Measurements from ENCODE around the gene FAM83G. TPM values are rescaled to one million over a fixed set of nuclear protein-coding genes. Genes with fewer than 3 reads are reported as not detected.
"Not testable (repeated sequence)": the region's sequence is repeated elsewhere in the genome, so short reads cannot be mapped to it uniquely, and the experiment has no call there.

Gene FAM83G
- total and polyA plus RNA-seq, 2 donors (not counting 1 experiment from before 2014, with no cell fraction given): 2.4 to 6.3 TPM

DNA sequence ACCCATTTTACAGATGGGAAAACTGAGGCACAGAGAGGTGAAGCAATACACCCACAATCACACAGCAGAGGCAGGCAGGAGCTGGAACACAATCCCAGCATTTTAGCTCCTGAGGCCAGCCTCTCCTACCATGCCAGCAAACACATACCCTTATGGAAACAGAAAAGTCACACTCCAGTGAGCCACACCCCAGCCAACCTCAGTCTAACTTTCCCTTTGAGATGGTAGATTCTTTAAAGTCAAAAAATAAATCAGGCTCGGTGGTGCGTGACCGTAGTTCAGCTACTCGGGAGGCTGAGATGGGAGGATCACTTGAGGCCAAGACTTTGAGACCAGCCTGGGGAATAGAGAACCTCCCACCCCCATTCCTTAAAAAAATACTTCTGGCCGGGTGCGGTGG, 31.6 kb upstream of the FAM83G start:
- H3K36me3 ChIP-seq (ENCODE audit: control insufficient read depth, insufficient read depth, low read length); H3K4me2 ChIP-seq (ENCODE audit: extremely low read depth, insufficient read depth, low read length); H3K27ac ChIP-seq (ENCODE audit: insufficient read depth, low read length); H3K27me3 ChIP-seq (ENCODE audit: control insufficient read depth, insufficient read depth, low read length); H2AFZ ChIP-seq (ENCODE audit: low read length); H3K9me3 ChIP-seq (ENCODE audit: control insufficient read depth, insufficient read depth, low read depth, low read length); H3K4me3 ChIP-seq (replicated peaks in 1 of 4; ENCODE audit: control extremely low read depth in 1 of 4, insufficient read depth in 1 of 4, low read depth in 3 of 4, low read length in 4 of 4); H3K9ac ChIP-seq (ENCODE audit: insufficient read depth, low read length); DNase-seq (ENCODE audit: low read depth in 2 of 2); H3K79me2 ChIP-seq (ENCODE audit: control insufficient read depth, insufficient read depth, low read length); H3K4me1 ChIP-seq (ENCODE audit: control insufficient read depth, extremely low read depth, insufficient read depth, low read length); H4K20me1 ChIP-seq (ENCODE audit: control insufficient read depth, extremely low read depth, insufficient read depth, low read length): not testable (repeated sequence)

DNA sequence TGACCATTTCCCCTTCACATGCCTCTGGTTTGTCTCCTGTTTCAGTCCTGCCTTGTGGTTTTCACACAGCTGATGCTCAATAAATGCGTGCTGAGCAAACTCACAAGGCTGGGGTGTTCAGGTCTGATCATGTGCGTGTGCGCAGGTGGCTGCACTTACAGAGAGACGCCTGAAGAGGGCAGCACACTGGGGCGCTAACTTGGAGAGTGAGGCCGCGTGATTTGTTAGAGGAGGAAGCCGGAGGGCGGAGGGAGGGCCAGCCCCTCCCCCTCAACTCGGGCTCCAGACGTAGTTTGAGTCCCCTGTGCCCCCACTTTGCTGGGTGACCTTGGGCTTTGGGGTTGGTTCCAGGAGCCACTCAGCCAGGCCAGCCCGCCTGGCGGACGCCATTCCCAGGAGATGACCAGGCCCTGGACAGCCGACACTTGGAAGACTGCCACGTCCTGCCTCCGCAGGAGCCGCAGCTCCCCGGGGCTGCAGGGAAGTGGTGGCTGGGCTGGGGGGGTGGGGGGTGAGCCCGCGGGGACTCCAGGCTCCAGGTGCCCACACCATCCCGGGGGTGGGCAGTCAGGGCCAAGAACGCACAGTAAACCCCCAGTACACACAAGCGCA, 27.9 kb upstream of the FAM83G start:
- DNase-seq (ENCODE audit: low read depth in 2 of 2); H3K27me3 ChIP-seq (ENCODE audit: control insufficient read depth, insufficient read depth, low read length); H3K4me2 ChIP-seq (ENCODE audit: extremely low read depth, insufficient read depth, low read length); H3K9ac ChIP-seq (ENCODE audit: insufficient read depth, low read length); H3K4me1 ChIP-seq (ENCODE audit: control insufficient read depth, extremely low read depth, insufficient read depth, low read length); H4K20me1 ChIP-seq (ENCODE audit: control insufficient read depth, extremely low read depth, insufficient read depth, low read length); H3K36me3 ChIP-seq (ENCODE audit: control insufficient read depth, insufficient read depth, low read length); H3K79me2 ChIP-seq (ENCODE audit: control insufficient read depth, insufficient read depth, low read length); H3K4me3 ChIP-seq (replicated peaks in 1 of 4; ENCODE audit: control extremely low read depth in 1 of 4, insufficient read depth in 1 of 4, low read depth in 3 of 4, low read length in 4 of 4); H2AFZ ChIP-seq (ENCODE audit: low read length); H3K9me3 ChIP-seq (ENCODE audit: control insufficient read depth, insufficient read depth, low read depth, low read length); H3K27ac ChIP-seq (ENCODE audit: insufficient read depth, low read length): not testable (repeated sequence)

DNA sequence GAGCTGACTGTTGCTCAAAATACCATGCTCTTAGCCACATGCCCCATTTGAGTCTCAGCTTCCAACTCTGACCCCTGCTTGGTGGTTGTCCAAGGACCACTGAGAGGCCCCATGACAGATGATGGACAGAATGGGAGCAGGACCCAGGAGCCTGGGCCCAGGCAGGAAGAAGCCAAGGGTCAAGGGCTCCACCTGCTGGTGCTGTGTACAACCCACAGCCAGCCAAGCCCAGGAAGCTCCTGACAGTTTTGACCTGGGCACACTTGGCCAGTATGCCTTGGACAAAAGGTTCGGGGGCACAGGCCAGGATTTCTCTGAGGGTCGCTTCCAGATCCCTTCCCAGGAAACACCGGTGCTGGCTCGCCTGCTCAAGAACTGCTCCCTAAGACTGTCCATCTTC, 27.2 kb upstream of the FAM83G start:
- not testable (repeated sequence) for H3K27me3 ChIP-seq (ENCODE audit: control insufficient read depth, insufficient read depth, low read length); H3K9me3 ChIP-seq (ENCODE audit: control insufficient read depth, insufficient read depth, low read depth, low read length); H3K4me3 ChIP-seq (replicated peaks in 1 of 4; ENCODE audit: control extremely low read depth in 1 of 4, insufficient read depth in 1 of 4, low read depth in 3 of 4, low read length in 4 of 4); H3K4me1 ChIP-seq (ENCODE audit: control insufficient read depth, extremely low read depth, insufficient read depth, low read length); H3K79me2 ChIP-seq (ENCODE audit: control insufficient read depth, insufficient read depth, low read length); DNase-seq (ENCODE audit: low read depth in 2 of 2); H4K20me1 ChIP-seq (ENCODE audit: control insufficient read depth, extremely low read depth, insufficient read depth, low read length); H2AFZ ChIP-seq (ENCODE audit: low read length); H3K4me2 ChIP-seq (ENCODE audit: extremely low read depth, insufficient read depth, low read length); H3K36me3 ChIP-seq (ENCODE audit: control insufficient read depth, insufficient read depth, low read length); H3K27ac ChIP-seq (ENCODE audit: insufficient read depth, low read length); H3K9ac ChIP-seq (ENCODE audit: insufficient read depth, low read length)
- TF ChIP-seq, protein P1, sequence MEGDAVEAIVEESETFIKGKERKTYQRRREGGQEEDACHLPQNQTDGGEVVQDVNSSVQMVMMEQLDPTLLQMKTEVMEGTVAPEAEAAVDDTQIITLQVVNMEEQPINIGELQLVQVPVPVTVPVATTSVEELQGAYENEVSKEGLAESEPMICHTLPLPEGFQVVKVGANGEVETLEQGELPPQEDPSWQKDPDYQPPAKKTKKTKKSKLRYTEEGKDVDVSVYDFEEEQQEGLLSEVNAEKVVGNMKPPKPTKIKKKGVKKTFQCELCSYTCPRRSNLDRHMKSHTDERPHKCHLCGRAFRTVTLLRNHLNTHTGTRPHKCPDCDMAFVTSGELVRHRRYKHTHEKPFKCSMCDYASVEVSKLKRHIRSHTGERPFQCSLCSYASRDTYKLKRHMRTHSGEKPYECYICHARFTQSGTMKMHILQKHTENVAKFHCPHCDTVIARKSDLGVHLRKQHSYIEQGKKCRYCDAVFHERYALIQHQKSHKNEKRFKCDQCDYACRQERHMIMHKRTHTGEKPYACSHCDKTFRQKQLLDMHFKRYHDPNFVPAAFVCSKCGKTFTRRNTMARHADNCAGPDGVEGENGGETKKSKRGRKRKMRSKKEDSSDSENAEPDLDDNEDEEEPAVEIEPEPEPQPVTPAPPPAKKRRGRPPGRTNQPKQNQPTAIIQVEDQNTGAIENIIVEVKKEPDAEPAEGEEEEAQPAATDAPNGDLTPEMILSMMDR (conservative IDR thresholded peaks at IDR 0.05 in 1 of 2, IDR thresholded peaks at IDR 0.05 in 1 of 2; ENCODE audit: low read depth in 1 of 2, low read length in 2 of 2): peak; percentile 10 to 33

DNA sequence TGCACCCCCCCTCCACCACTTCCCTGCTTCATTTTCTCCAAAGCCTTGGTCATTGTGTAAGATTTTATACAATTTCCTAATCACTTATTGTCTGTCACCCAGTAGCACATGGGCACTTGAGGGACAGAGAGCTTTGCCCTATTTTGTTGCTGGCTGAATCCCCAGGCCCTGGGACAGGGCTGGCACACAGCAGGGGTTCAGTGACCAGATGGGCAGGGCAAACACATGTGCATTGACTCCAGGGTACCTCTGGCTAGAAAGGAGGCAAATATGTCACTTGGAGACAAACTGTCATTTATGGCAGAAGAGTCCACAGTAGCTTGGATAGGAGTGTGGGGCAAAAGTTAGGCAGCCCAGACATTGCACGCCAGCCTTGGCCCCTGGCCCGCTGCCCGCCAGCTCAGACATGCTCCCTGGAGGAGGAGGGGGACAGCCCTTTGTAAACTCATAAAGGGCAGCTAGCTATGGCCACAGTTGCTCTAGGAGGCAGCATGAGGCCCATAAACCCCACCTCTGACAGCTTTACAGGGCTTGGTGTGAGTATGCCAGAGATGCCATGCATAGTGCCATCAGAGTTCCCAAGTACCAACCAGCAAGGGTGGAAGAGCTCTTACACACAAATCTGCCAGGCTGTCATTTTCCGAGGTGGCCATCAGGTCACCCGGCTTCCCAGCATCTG, 26.3 kb upstream of the FAM83G start:
- not testable (repeated sequence) for H2AFZ ChIP-seq (ENCODE audit: low read length); H3K4me2 ChIP-seq (ENCODE audit: extremely low read depth, insufficient read depth, low read length); H3K36me3 ChIP-seq (ENCODE audit: control insufficient read depth, insufficient read depth, low read length); H3K27me3 ChIP-seq (ENCODE audit: control insufficient read depth, insufficient read depth, low read length); DNase-seq (ENCODE audit: low read depth in 2 of 2); H4K20me1 ChIP-seq (ENCODE audit: control insufficient read depth, extremely low read depth, insufficient read depth, low read length); H3K9ac ChIP-seq (ENCODE audit: insufficient read depth, low read length); H3K4me3 ChIP-seq (replicated peaks in 1 of 4; ENCODE audit: control extremely low read depth in 1 of 4, insufficient read depth in 1 of 4, low read depth in 3 of 4, low read length in 4 of 4); H3K9me3 ChIP-seq (ENCODE audit: control insufficient read depth, insufficient read depth, low read depth, low read length); H3K27ac ChIP-seq (ENCODE audit: insufficient read depth, low read length); H3K4me1 ChIP-seq (ENCODE audit: control insufficient read depth, extremely low read depth, insufficient read depth, low read length); H3K79me2 ChIP-seq (ENCODE audit: control insufficient read depth, insufficient read depth, low read length)

DNA sequence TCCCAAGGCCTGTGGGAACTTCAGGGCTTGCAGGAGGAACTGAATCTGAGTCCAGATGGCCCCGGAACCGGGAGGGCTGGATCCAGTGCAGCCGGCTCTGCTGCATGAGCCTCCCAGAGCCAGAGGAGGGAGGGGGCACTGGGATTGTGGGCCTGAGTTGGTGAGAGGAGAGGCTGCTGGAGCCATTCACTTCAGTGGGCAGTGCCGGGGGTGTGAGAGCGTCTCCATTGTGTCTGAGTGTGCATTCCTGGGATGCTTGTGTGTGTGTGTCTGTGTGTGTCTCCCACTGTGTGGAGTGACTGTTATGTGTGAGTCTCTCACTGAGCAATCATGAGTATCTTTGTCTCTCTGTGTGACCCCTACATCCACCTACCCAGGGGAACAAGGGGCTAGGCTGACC, 25.2 kb upstream of the FAM83G start:
- not testable (repeated sequence) for H3K4me3 ChIP-seq (replicated peaks in 1 of 4; ENCODE audit: control extremely low read depth in 1 of 4, insufficient read depth in 1 of 4, low read depth in 3 of 4, low read length in 4 of 4); H3K27me3 ChIP-seq (ENCODE audit: control insufficient read depth, insufficient read depth, low read length); H3K9me3 ChIP-seq (ENCODE audit: control insufficient read depth, insufficient read depth, low read depth, low read length); H3K27ac ChIP-seq (ENCODE audit: insufficient read depth, low read length); H3K36me3 ChIP-seq (ENCODE audit: control insufficient read depth, insufficient read depth, low read length); H3K4me2 ChIP-seq (ENCODE audit: extremely low read depth, insufficient read depth, low read length); H3K9ac ChIP-seq (ENCODE audit: insufficient read depth, low read length); H2AFZ ChIP-seq (ENCODE audit: low read length); H3K79me2 ChIP-seq (ENCODE audit: control insufficient read depth, insufficient read depth, low read length); H4K20me1 ChIP-seq (ENCODE audit: control insufficient read depth, extremely low read depth, insufficient read depth, low read length); H3K4me1 ChIP-seq (ENCODE audit: control insufficient read depth, extremely low read depth, insufficient read depth, low read length); DNase-seq (ENCODE audit: low read depth in 2 of 2)

DNA sequence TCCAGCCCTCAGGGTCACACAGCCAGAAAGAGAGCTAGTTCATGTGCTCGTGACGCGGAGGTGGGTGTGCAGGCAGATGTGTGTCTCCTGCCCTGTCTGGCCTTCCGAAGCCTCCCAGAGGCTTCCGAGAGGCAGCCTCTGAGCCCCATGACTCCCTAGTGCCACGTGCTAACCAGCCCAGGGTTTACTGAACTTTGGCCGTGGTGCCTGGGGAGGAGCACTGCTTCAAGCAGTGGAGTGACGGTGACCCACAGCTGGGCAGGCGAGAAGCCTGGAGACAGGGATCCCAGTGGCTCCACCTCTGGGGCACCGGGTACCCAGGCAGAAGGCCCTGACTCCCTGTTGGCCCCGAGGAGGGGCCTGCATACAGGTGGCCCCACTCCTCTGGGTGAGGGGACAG, 24.1 kb upstream of the FAM83G start:
- H3K9ac ChIP-seq (ENCODE audit: insufficient read depth, low read length); DNase-seq (ENCODE audit: low read depth in 2 of 2); H3K9me3 ChIP-seq (ENCODE audit: control insufficient read depth, insufficient read depth, low read depth, low read length): not testable (repeated sequence)

More for the DNA sequence above, 24.1 kb upstream of the FAM83G start:
- H3K27me3 ChIP-seq (ENCODE audit: control insufficient read depth, insufficient read depth, low read length); H3K36me3 ChIP-seq (ENCODE audit: control insufficient read depth, insufficient read depth, low read length); H4K20me1 ChIP-seq (ENCODE audit: control insufficient read depth, extremely low read depth, insufficient read depth, low read length); H3K4me3 ChIP-seq (replicated peaks in 1 of 4; ENCODE audit: control extremely low read depth in 1 of 4, insufficient read depth in 1 of 4, low read depth in 3 of 4, low read length in 4 of 4); H2AFZ ChIP-seq (ENCODE audit: low read length); H3K4me2 ChIP-seq (ENCODE audit: extremely low read depth, insufficient read depth, low read length); H3K27ac ChIP-seq (ENCODE audit: insufficient read depth, low read length); H3K4me1 ChIP-seq (ENCODE audit: control insufficient read depth, extremely low read depth, insufficient read depth, low read length); H3K79me2 ChIP-seq (ENCODE audit: control insufficient read depth, insufficient read depth, low read length): not testable (repeated sequence)

Data from fibroblast of lung (primary cell).